ENCODE results near the gene KIF26B. TPM values are rescaled to one million over a fixed set of nuclear protein-coding genes. Genes with fewer than 3 reads are reported as not detected.
"Not testable (repeated sequence)": the region's sequence is repeated elsewhere in the genome, so short reads cannot be mapped to it uniquely, and the experiment has no call there.

Gene KIF26B
- total RNA-seq, 1 experiment from 2014 or later = 2.1 TPM

- DNase-seq (ENCODE audit: low spot score) = no peak
Observed at GRCh38 chr1:245383396-245384330, 228.9 kb downstream of the KIF26B start.

- DNase-seq (ENCODE audit: low spot score) = no peak
Observed at GRCh38 chr1:245386297-245386971, 231.6 kb downstream of the KIF26B start.

- DNase-seq (ENCODE audit: low spot score) = no peak
Observed at GRCh38 chr1:245388687-245389086, 233.9 kb downstream of the KIF26B start.

- DNase-seq (ENCODE audit: low spot score) = no peak
Observed at GRCh38 chr1:245389873-245390272, 235.1 kb downstream of the KIF26B start.

GRCh38 chr1:245390975-245391374 is 236.2 kb downstream of the KIF26B start:
- no peak for DNase-seq (ENCODE audit: low spot score)

GRCh38 chr1:245393694-245394093 is 238.9 kb downstream of the KIF26B start:
- DNase-seq (ENCODE audit: low spot score) = no peak

GRCh38 chr1:245395680-245396079 is 240.9 kb downstream of the KIF26B start:
- no peak for DNase-seq (ENCODE audit: low spot score)

- no peak for DNase-seq (ENCODE audit: low spot score)
Observed at GRCh38 chr1:245396615-245397014, 241.8 kb downstream of the KIF26B start.

- DNase-seq (ENCODE audit: low spot score) = no peak
Observed at GRCh38 chr1:245397771-245398170, 243.0 kb downstream of the KIF26B start.

GRCh38 chr1:245398180-245398579 is 243.4 kb downstream of the KIF26B start:
- no peak for DNase-seq (ENCODE audit: low spot score)

GRCh38 chr1:245401881-245402587 is 247.2 kb downstream of the KIF26B start:
- no peak for DNase-seq (ENCODE audit: low spot score)

- not testable (repeated sequence) for DNase-seq (ENCODE audit: low spot score)
Observed at GRCh38 chr1:245402998-245403397, 248.2 kb downstream of the KIF26B start.

GRCh38 chr1:245404527-245404926 is 249.7 kb downstream of the KIF26B start:
- DNase-seq (ENCODE audit: low spot score) = no peak

- DNase-seq (ENCODE audit: low spot score) = no peak
Observed at GRCh38 chr1:245404952-245405351, 250.2 kb downstream of the KIF26B start.

- DNase-seq (ENCODE audit: low spot score) = no peak
Observed at GRCh38 chr1:245406426-245406825, 251.6 kb downstream of the KIF26B start.

GRCh38 chr1:245407983-245408382 is 253.2 kb downstream of the KIF26B start:
- no peak for DNase-seq (ENCODE audit: low spot score)

GRCh38 chr1:245409341-245410195 is 254.8 kb downstream of the KIF26B start:
- DNase-seq (ENCODE audit: low spot score) = peak; percentile 26

- DNase-seq (ENCODE audit: low spot score) = peak; percentile 52
Observed at GRCh38 chr1:245411245-245412036, 256.7 kb downstream of the KIF26B start.

- DNase-seq (ENCODE audit: low spot score) = no peak
Observed at GRCh38 chr1:245412306-245412705, 257.5 kb downstream of the KIF26B start.

GRCh38 chr1:245416781-245417180 is 262.0 kb downstream of the KIF26B start:
- no peak for DNase-seq (ENCODE audit: low spot score)
